AG04449 (cell line): ENCODE data around the gene COX6B2.

ENCODE experiments used
- CTCF ChIA-PET: fragments of 350-600 bp; formaldehyde crosslinking; extraction: SDS; loops from one replicate; lab custom pipeline; 2021; ENCODE audit warnings: antibody characterized with exemption; lab: Yijun Ruan, JAX
- POLR2A ChIA-PET: fragments of 400-600, 350-600 bp; formaldehyde crosslinking; extraction: SDS; loops from one replicate; lab custom pipeline; 2020; ENCODE audit warnings: antibody characterized with exemption, inconsistent platforms; lab: Yijun Ruan, JAX
- DNase-seq: peaks from one replicate; pipeline ENCODE4 v3.0.0-alpha.2; 2010; ENCODE audit warnings: low read depth, low spot score
- H3K4me3 ChIP-seq: 2 replicates; pipeline ENCODE4 v1.5.1; 2011; ENCODE audit warnings: low read depth, mild to moderate bottlenecking, control low read depth, low read length
- TF ChIP-seq, protein P1 (sequence below): IDR thresholded peaks from one replicate; pipeline ENCODE4 v1.5.1; 2011; ENCODE audit warnings: mild to moderate bottlenecking, moderate library complexity, low read length, control low read depth, inconsistent platforms; ENCODE audit not compliant: insufficient read depth; ENCODE audit errors: missing control alignments

The COX6B2 gene

DNA sequence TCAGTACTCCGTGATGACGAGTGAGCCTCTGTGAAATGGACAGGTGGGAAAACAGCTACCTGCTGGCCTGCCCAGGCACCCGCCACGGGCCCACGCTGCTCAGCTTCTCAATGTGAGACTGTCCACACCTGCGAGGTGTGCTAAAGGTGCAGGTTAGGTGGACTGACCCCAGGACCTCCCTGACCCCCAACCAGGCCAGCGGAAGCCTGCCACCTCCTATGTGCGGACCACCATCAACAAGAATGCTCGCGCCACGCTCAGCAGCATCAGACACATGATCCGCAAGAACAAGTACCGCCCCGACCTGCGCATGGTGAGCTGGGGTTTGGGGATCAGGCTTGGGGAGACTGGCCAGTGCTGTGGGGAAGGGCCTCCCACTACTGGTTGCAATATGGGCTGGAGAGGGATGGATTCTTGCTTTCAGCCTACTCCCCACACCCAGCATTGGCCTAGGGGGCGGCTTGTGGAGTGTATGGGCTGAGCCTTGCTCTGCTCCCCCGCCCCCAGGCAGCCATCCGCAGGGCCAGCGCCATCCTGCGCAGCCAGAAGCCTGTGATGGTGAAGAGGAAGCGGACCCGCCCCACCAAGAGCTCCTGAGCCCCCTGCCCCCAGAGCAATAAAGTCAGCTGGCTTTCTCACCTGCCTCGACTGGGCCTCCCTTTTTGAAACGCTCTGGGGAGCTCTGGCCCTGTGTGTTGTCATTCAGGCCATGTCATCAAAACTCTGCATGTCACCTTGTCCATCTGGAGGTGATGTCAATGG is 33.4 kb upstream of the COX6B2 start:
- no peak for DNase-seq
- ChIA-PET POLR2A (interaction anchor here (1.0 to 10.8 kb wide), 4 partner anchors 14 to 49 kb away, joined by 3 to 86 read pairs (median 4); partner anchors contain the start of genes KMT5C and UBE2S), CTCF (interaction anchor here (1.0 to 5.3 kb wide), 7 partner anchors 9 to 227 kb away, joined by 3 to 33 read pairs (median 5); no protein-coding TSS in a partner anchor)
- TF ChIP-seq, protein P1, sequence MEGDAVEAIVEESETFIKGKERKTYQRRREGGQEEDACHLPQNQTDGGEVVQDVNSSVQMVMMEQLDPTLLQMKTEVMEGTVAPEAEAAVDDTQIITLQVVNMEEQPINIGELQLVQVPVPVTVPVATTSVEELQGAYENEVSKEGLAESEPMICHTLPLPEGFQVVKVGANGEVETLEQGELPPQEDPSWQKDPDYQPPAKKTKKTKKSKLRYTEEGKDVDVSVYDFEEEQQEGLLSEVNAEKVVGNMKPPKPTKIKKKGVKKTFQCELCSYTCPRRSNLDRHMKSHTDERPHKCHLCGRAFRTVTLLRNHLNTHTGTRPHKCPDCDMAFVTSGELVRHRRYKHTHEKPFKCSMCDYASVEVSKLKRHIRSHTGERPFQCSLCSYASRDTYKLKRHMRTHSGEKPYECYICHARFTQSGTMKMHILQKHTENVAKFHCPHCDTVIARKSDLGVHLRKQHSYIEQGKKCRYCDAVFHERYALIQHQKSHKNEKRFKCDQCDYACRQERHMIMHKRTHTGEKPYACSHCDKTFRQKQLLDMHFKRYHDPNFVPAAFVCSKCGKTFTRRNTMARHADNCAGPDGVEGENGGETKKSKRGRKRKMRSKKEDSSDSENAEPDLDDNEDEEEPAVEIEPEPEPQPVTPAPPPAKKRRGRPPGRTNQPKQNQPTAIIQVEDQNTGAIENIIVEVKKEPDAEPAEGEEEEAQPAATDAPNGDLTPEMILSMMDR, result no peak
- H3K4me3 ChIP-seq, result peak overlapping the region; percentile 97

DNA sequence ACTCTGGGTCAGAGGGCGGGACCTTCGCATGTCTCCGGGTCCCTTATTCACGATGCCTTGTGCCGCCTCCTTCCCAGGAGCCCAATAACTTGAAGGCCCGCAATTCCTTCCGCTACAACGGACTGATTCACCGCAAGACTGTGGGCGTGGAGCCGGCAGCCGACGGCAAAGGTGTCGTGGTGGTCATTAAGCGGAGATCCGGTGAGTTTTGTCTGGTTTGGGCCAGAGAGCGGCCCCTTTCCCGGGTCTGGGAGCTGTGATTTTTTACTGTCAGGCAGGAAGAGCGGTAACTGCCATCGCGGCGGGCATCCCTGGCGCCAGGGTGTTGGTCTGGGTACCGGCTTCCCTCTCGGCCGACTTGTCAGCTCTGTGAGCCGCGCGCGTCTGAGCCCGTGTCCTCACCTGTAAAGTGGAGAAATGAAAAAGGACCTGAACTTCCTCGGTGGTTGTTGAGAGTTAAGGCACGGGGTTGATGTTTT is 32.0 kb upstream of the COX6B2 start:
- ChIA-PET CTCF (interaction anchor here (1.0 to 5.3 kb wide), 4 partner anchors 32 to 226 kb away, joined by 5 to 33 read pairs (median 6); no protein-coding TSS in a partner anchor), POLR2A (interaction anchor here (0.9 to 10.8 kb wide), 6 partner anchors 17 to 220 kb away, joined by 3 to 86 read pairs (median 4); partner anchors contain the start of genes DNAAF3, HSPBP1, KMT5C and UBE2S)
- peak overlapping the region; percentile 97 for H3K4me3 ChIP-seq
- TF ChIP-seq, protein P1, result no peak
- DNase-seq, result no peak

DNA sequence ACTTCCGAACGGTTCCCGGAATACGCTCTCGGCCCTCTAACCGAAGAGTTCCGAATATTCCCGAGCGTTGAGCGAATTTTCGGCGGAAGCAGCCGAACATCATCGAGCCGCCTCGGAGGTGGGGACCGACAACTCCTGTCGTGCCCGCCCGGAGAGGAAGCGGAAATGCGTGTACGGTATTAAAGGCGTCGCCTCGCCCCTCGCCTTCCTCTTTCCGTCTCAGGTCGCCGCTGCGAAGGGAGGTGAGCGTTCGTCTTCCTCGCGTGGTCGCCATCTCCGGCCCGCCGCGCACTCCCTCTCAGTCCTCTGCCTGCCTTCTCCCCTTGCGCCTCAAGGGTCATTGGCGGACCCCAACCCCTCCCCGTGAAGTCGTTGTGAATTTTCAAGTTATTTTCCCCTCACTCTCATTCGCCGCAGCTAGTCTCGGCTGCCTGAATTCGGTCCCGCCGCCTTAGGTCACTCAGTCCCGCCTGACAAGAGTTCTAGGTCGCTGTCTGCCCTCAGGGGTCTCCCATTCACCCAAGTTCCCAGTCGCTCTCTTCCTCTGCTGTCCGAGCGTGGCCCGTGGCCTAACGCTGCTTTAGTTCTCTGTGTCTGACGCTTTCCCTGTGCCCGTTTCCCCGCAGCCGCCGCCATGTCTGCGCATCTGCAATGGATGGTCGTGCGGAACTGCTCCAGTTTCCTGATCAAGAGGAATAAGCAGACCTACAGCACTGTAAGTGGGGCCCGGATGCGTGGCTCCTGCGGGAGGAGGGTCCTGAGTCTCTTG is 31.4 kb upstream of the COX6B2 start, which contains the start of gene RPL28:
Gene RPL28, plus strand, starts transcription at position 209 of the 769 bp plus-strand sequence. Its CDS starts 426 bp downstream, at position 635.
- CTCF ChIA-PET, result interaction anchor here (1.7 to 5.3 kb wide), 2 partner anchors 32 to 84 kb away, joined by 7 to 33 read pairs; no protein-coding TSS in a partner anchor
- TF ChIP-seq, protein P1, result no peak
- peak within 1 kb of the TSS; percentile 97 for H3K4me3 ChIP-seq
- DNase-seq, result peak; percentile 74
- POLR2A ChIA-PET, result interaction anchor here (0.9 to 10.8 kb wide), 4 partner anchors 21 to 220 kb away, joined by 3 to 86 read pairs (median 4); partner anchors contain the start of genes DNAAF3, HSPBP1, KMT5C and UBE2S

DNA sequence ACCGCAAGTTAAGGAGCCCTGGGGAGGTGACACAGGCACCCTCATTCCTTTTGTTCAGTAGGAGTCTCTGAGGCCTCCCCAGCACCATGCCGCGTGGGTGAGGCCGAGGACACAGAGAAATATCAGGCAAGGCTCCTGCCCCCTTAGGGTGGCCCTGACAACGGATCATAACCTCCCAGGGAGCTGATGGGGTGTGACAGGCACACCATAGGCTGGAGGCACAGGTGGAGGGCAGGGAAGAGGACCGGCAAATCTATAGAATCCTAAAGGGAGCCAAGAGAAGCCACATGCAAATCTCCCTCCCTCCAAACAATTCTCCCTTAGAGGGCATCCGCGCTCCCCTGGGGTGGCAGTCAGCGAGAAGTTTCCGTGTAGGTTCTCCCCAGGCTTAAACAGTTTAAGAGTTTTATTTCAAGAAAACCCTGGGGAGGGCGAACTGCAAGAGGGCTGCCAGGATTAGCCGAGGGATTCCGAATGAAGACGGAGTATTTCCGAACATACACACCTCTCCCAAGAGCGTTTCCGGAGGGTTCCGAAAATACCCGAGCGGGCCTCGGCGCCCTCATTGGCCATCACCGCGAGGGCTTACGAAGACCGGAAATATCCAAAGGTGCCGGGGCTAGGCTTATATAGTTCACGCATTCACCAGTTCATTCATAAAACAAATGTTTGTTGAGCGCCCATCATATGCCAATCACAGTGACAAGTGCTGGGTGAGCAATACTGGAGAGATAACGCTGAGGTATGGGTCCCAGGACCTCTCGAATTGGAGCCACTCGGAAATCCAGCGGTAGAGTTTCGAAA is 30.6 kb upstream of the COX6B2 start:
- CTCF ChIA-PET, result interaction anchor here (0.7 to 3.4 kb wide), 10 partner anchors 9 to 249 kb away, joined by 3 to 50 read pairs (median 8); partner anchors contain the start of gene IL11
- peak overlapping the region; percentile 97 for H3K4me3 ChIP-seq
- DNase-seq, result peak; percentile 64
- POLR2A ChIA-PET, result interaction anchor here (0.8 to 10.8 kb wide), 4 partner anchors 16 to 126 kb away, joined by 3 to 86 read pairs (median 15); partner anchors contain the start of genes PPP6R1 and UBE2S
- TF ChIP-seq, protein P1, result no peak

DNA sequence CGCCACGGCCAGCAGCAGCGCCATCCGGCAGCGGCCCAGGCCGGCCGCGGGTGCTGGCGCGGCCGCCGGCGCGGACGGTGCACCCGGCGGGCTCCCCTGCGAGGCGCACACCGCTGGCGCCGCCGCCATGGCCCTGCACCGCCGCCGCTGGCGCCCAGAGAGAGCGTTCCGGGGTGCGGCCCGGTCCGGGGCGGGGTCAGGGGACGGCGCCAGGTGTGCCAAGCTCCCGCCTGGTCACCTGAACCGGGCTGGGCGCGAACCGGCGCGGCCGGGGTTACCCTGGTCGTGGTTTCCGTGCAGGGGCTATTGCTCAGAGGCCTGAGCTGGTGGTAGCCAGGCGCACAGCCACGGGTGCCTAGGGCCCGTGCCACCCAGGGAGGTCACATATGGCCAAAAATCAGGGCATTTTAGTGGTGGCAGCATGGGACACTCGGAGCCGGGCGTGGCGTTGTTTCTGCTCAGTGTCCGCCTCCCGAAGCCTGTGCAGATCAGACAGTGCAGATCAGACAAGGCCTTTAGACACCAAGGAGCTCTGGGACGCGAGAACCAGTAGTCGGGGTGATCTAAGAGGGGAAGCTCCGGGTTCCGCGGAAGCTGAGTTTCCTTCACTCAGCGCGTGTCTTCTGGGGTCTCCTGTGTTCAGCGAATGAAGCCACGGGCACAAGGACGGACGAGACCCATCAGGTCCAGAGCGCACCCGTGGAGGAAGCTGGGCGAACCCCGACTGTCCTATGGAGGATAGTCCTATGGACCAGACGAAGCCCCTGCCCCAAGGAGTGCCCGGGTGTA is 29.8 kb upstream of the COX6B2 start, which contains the start of gene TMEM238:
Gene TMEM238, minus strand, starts transcription at position 162 of the 789 bp plus-strand sequence. Its CDS starts 33 bp downstream, at position 129.
- TF ChIP-seq, protein P1, result no peak
- CTCF ChIA-PET, result interaction anchor here (0.7 to 3.4 kb wide), 15 partner anchors 8 to 248 kb away, joined by 3 to 50 read pairs (median 4); partner anchors contain the start of gene IL11
- POLR2A ChIA-PET, result interaction anchor here (0.8 to 3.8 kb wide), 3 partner anchors 16 to 125 kb away, joined by 3 to 20 read pairs (median 10); partner anchors contain the start of genes PPP6R1 and UBE2S
- peak within 1 kb of the TSS; percentile 97 for H3K4me3 ChIP-seq
- DNase-seq, result no peak
